NCI-H446 (cell line): ENCODE measurements around the gene GCNT4.
"Not testable (repeated sequence)": the region's sequence is repeated elsewhere in the genome, so short reads cannot be mapped to it uniquely, and the experiment has no call there.

Source experiments
- DNase-seq, 2 experiments: peaks; one replicate each; lab custom pipeline; 2025; lab: John Stamatoyannopoulos, UW

Gene GCNT4, protein sequence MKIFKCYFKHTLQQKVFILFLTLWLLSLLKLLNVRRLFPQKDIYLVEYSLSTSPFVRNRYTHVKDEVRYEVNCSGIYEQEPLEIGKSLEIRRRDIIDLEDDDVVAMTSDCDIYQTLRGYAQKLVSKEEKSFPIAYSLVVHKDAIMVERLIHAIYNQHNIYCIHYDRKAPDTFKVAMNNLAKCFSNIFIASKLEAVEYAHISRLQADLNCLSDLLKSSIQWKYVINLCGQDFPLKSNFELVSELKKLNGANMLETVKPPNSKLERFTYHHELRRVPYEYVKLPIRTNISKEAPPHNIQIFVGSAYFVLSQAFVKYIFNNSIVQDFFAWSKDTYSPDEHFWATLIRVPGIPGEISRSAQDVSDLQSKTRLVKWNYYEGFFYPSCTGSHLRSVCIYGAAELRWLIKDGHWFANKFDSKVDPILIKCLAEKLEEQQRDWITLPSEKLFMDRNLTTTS

DNA sequence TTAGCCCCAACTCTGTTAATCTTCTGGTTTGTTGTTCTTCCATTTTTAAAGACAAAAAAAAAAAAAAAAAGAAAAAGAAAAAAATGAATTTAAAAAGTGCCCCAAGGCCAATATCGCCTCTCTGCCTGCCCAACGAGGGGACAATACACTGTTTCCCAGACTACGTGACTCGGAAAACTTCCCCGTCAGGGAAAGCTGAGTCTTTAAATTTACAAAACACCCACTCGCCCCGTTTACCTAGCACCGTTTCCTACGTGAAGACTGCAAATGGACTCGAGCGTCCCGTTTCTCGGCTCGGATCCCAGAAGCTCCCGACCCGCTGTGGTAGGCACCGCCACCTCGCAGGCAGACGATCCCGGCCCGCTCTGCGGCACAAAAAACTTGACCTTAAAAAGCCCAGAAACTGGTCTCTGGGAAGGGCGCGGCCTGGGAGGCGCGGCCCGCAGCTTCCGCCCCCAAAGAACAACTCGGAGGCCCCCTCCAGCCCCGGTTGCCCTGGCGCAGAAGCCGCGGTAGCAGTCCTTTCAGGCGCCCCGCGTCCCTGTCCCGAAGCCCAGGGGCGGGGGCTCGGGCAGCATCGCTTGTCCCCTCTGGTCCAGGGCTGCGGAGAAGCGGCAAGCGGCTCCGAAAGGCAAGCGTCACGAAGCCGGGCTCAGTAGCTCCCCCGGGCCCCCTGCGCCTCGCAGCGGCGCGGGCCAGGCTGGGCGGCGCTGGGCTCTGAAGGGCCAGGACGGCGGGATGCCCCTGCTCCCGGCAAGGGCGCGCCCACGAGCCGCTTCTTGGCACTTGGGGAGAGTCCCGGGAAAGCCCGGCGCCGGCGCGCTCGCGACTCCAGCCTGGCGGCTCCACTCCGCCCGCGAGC lies at the start of gene GCNT4:
TSS of gene GCNT4 (minus strand) at position 367 of the 862 bp plus-strand sequence. CDS start 22,521 bp downstream, outside the sequence.
- no peak for DNase-seq

DNA sequence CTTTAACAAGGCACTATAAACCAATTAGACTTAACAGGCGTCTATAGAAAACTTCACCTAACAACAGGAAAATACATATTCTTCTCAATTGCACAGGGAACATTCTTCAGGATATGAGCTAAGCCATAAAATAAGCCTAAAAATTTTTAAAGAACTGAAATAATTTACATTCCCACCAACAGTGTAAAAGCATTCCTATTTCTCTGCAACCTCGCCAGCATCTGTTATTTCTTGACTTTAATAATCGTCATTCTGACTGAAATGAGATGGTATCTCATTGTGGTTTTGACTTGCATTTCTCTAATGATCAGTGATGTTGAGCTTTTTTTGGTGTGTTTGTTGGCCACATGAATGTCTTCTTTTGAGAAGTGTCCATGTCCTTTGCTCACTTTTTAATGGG lies 43.6 kb upstream of the GCNT4 start:
- DNase-seq = not testable (repeated sequence)

DNA sequence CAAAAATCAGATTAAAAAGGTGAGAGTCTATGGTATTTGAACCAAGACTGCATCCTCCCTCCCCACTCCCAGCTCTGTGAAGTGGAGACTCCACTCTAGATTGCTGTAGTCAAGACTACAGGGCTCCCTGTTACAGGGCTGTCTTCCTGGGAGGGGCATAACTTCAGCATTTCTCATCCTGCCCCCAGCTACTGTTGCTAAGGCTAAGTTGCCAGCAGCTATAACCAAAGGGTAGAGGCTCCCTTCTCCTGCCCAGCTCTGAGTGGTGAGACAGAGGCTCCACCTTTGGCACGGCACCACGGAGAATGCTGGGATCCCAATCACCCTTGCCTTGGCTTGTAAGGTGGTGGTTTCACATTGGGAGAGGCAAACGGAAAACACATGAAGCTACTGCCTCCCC lies 39.2 kb upstream of the GCNT4 start:
- no peak for DNase-seq

DNA sequence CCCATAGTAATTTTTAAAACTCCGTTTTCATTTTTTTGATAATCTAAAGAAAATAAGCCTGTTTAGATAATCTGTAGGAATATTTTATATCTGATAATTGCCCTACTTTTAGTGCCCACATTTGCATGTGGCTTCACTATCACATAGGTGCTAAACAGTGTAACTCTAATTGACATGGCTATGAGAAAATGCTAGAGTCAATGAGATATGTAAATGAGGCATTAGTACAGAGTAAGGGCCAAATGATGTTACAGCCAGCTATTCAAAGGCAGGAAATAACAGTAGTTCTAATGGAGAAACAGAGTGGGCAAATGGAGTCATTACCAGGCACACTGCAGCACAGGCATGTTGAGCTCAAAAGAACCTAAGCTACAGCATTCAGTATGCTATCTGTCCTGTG lies 37.3 kb upstream of the GCNT4 start:
- DNase-seq = no peak

DNA sequence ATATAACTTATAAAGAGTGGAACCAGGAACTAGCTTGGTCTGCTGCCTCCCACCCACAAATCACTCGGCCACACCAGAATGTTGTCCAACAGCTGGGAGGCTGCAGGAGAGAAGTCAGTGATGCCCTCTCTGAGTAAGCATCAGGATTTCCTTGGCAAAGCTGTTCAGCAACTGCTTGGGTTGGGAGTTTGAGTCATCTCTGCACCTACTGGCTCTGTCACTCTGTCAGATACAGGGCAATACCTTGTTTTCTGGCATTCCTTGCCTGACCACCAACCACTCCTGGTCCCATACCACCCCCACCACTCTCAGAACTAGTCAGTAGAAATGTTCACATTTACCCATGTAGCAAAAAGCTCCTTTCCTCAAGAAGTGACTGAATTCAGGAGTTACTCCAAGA lies 36.8 kb upstream of the GCNT4 start:
- DNase-seq = no peak

DNA sequence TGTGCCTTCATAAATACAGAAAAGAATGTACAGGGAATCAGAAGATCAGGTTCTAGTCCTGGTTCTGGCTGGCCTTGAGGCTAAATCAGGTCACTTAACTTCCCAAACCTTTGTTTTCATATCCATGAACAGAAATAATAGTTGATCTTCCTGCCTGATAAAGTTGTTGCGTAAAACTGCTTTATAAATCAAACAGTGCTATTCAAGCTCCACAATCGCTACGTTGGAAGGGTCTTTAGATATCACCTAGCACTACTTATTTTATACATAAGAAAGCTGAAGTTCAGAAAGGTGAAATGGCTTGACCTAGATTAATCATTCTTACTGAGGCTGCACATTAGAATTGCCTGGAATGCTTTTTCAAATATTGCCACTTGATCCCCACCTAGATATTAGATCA lies 36.3 kb upstream of the GCNT4 start:
- DNase-seq = no peak

DNA sequence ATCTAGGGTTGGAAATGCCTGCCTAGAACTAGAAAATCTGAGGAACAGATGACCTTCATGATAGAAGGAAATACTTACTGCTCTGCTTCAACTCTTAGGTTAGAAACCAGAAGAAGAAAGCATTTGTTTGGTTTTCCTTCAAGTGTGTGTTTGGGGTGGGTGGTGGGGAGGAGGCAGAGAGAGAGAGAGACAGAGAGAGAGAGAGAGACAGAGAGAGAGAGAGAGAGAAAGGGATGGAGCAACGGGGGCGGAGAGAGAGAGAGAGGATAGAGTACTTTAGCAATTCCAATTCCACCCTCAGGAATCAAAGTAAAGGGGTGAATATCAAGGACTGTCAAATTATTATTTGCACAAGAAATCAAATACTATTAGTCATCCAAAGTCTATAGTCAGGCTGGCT lies 29.2 kb upstream of the GCNT4 start:
- DNase-seq = no peak

DNA sequence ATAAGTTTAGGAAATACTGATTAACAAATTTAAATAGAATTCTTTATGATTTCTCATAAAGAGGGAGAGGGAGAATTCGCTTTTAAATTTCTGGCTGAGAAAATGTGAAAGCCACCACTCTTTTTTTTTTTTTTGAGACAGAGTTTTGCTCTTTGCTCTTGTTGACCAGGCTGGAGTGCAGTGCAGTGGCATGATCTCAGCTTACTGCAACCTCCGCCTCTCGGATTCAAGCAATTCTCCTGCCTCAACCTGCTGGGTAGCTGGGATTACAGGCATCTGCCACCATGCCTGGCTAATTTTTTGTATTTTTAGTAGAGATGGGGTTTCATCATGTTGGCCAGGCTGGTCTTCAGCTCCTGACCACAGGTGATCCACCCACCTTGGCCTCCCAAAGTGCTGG lies 27.0 kb upstream of the GCNT4 start:
- not testable (repeated sequence) for DNase-seq

DNA sequence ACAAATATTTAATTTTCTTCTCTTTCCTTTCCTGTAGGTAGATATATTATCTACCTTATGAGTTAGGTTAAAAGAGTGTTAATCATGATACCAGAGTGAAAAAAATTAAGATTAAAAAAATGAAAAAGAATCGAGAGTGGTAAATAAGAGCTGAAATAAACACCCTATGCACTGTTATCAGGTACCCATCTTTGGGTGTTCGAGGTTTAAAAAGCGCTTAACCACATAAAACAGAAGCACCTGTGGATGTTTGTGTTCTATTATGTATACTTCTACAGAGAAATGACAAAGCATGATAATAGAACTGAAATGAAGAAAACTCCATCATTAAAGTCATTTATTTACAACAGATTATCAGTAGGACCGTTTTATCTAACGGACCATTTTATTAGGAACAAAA lies 25.7 kb upstream of the GCNT4 start:
- DNase-seq = no peak

DNA sequence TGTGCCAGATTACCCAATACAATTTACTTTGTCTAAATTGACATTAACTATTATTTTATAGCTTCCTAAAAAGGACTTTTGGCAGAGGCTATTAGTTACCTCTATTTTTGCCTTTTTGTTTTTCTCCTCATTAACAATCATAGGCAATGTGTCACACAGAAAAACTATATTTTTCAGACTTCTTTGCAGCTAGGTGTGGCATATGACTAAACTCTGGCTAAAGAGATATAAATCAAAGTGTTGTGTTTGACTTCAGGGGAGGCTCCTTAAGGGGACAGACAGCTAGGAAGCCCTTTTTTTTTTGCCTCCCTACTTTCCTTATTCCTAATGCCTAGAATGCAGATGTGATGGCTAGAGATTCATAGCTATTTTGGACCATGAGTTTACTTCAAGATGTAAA lies 19.7 kb upstream of the GCNT4 start:
- no peak for DNase-seq

DNA sequence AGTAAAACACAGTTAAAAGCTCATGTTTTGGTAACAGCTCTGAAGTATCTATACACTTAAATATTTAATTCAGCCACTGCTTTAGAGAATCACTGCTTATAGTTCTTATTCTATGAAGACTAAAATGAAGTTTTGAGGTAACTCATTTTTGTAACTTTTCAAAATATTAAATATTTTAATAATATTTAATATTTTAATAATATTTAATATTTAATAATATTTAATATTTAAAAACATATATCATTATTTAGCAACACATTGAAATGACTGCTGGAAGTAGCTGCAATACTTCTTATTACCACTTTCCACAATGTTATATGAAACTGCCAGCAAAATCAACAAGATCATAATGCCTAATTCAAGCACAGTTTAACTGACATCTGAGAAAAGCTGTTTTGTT lies 18.7 kb upstream of the GCNT4 start:
- no peak for DNase-seq

DNA sequence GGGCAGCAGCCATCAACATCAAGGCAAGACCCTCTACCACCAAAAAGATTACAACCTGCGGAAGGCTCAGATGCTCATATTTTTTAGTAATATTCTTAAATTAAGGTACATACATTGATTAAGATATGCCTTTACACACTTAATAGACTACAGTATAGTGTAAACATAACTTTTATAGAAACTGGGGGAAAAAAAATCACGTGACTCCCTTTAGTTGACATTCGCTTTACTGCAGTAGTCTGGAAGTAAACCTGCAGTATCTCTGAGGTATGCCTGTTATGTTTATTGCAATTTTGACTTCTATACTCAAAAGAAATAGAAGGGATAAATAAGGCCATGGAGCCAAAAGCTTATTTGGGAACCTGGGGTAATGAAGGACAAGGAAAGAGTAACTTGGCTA lies 15.1 kb upstream of the GCNT4 start:
- DNase-seq = no peak

DNA sequence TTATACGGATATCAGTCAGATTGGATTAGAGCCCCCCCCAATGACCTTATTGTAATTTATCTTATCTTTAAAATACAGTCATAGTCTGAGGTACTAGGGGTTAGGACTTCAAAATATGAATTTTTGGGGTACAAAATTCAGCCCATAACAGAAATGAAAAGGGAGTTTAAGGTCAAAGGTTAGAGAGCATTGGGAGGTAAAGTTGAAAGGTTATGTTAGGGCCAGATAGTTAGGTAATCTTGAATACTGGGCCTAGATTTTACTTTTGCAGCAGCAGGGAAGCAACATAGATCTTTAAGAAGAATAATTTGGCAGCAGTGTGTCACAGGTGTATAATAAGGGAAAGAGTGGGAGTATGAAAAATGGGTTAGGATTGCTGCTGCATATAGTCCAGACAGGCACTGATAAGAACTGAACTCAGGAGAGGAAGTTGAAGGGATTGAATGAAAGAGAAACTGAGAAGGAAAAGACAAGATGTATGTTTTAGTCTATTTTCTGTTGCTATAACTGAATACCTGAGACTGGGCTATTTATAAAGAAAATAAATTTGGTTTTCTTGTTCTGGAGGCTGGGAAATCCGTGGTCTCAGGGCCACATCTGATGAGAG lies 10.7 kb upstream of the GCNT4 start:
- DNase-seq = no peak

DNA sequence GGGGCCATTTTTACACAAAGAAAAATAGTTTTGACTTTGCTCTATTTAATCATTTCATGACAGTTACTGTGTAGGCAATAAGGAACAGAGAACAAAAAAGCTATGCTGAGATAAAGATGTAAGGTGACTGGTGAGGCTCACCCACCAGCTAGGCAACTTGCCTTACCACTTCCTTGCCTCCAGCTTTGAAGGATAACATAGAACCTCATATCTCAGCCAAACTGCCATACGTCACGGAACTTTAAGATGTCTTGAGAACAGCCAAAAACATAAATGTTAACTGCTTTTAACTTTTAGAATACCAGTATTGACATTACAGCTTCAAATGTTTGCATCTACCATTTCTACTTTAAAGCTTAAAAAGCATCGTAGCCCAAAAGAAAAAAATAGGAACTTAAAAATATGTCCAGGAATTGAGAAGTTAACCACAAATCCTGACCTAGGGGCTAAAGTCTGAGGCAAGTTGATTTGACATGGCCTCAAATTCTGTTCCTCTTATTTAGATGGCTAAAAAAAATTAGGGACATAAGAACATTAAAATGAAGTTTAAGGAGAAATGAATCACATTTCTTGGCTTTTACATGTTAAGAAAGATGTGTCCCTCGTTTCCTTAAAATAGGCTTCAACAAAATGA lies 7.7 kb upstream of the GCNT4 start:
- no peak for DNase-seq

DNA sequence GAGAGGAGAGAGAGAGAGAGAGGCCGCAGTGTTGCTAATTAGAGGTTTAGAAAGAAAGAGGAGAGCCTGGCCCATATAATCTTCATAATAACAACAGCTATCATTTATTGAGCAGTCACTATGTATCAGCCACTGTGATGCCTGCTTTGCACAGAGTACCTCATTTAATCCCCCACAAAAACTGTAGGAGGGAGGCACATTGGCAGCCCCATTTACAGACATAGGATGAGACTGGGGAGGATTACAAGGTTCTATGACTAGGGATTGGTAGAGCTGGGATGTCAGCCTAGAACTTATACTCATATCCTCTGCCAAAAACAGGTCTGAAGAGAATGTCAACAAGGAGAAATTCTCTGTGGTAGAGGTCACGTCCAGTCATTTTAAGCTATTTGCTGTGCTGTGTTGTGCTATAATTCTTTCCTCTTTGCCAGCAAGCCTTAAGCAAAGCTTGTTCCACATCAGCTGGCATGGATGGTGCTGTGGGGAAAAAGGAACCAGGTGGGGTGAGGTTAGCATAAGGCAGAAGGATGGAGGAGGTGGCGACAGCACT lies 6.7 kb upstream of the GCNT4 start:
- no peak for DNase-seq

DNA sequence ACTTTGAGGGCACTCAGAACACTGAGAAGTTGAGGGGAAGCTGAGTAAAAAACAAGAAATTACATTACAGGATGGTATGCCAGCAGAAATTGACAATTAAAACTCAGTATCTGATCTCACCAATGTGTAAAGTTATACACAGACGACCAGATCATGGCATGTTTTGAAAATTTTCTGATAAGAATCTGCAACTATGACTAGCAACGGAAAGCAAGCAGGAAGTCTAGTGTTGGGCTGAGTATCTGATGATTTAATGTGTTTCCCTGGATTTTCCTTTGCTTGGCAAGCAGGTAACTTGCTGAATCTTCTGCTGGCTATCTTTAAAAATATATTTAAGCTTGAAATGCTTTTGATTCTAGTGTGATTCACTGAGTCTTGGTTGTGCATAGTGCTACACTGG lies 5.2 kb upstream of the GCNT4 start:
- DNase-seq = no peak

DNA sequence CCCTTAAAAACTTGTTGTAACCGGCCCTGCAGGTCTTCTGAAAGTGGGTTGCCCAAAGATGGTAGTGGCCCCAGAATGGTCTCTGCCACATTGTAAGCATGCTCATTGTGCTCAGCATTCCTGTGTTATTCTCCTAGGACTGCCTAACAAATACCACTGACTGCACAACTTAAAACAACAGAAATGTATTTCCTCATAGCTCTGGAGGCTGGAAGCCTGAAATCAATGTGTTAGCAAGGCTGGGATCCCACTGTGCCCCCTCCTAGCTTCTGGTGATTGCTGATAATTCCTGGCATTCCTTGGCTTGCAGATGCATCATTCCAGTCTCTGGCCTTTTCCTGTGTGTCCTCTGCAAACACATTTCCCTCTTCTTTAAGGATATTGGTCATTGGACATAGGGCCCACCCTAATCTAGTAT lies 3.4 kb upstream of the GCNT4 start:
- DNase-seq = no peak

DNA sequence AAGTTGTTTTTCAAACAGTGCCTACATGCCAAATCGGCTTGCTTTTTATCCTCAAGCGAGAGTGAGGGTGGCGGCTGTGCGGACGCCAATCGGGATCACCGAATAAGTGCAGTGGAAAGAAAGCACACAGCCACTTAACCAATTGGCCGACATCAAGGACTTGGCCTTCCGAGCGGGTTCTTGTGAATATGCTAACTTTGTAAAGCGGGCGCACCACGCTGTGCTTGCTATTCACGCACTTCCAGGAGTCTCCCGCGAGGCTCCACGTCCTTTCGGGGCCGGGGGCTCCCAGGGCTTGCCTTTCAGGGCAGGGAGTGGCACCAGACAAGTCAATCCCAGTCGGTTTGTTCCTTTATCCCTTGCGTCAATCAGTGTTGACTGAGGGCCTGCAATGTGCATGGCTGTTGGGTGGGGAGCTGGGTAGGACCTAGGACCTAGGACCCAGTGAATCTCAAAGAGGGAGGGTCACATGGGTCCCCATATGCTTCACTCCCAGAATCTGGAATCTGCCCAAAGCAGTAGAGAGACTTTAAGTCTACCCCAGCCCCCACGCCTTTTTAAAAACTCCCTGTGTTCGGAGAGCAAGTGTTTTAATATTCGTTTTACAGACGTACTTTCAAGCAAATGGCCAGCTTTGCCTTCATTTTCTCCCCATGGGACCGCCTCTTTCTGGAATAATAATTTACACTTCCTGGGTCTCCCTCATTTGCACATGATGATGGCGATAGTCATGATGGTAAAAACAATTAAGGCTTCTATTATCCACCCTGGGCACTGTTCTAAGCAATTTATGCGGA lies 2.0 kb upstream of the GCNT4 start:
- DNase-seq = no peak

DNA sequence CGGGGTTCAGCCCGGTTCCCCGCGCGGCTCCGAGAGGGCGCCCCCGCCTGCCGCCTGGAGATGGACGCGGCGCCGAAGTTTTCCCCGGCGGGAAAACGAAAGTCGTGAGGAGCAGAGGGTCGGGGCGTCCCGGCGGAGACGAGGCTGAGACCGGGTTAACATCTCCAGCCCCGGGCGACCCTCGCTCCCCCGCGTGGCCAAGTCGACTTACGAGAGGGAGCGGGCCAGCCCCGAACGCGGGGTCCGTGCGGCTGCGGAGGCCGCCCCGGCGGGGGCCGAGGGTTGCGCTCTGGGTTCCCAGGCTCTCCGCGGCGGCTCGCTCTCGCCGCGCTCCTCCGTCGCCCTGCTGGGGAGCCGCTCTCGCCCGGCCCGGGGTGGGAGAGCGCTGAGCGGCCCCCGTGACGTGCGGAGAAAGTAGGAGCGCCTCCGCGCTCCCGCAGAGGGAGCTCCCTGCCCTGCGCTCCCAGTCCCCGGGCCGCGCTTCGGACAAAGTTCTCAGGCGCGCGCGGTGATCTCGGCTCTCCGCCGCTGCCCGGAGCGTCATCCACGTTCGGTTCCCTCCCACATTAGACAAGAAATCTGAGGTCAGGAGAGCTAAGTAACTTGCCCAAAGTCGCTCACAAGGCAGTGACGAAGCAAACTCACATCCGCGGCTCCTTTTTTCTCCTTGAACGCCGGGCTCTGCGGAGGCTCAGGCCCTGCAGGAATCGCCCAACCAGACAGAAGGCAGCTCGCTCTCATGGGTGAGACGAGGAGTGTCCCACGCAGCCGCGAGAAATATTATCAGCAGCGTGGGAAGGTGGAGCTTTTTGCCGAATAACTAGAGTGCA lies 1.2 kb upstream of the GCNT4 start:
- DNase-seq = no peak

DNA sequence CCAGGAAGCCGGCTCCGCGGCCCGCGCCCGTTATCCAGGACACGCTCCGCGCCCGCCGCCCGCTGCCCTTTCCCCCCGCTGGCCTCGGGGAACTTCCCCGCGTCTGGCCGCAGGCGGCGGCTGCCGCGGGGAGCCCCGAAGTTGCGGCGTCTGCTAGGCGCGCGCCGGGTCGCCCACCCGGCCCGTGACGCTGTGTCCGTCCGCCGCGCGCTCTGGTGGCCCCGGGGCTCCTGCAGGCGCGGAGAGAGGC lies 621 bp upstream of the GCNT4 start:
- DNase-seq = no peak
